Mesothelial cell of epicardium (in vitro differentiated cells): ENCODE data around the gene SMAD2. TPM values are rescaled to one million over a fixed set of nuclear protein-coding genes. Genes with fewer than 3 reads are reported as not detected.

Experiments used
- DNase-seq, 2 experiments: peaks; one replicate each; pipeline ENCODE4 v3.0.0; 2021; ENCODE audit warnings: low spot score in 2 of 2; ENCODE audit not compliant: unreplicated experiment in 2 of 2
- H3K27ac Mint-ChIP-seq: 2 replicates; pipeline ENCODE4 v1.8.0; 2021; ENCODE audit warnings: mixed read lengths
- H3K27me3 Mint-ChIP-seq: 2 replicates; pipeline ENCODE4 v1.8.0; 2021; ENCODE audit warnings: low read depth, mixed read lengths
- H3K36me3 Mint-ChIP-seq: 2 replicates; pipeline ENCODE4 v1.8.0; 2021; ENCODE audit warnings: mixed read lengths
- H3K4me1 Mint-ChIP-seq: 2 replicates; pipeline ENCODE4 v1.8.0; 2021; ENCODE audit warnings: mixed read lengths
- H3K4me3 Mint-ChIP-seq: 2 replicates; pipeline ENCODE4 v1.8.0; 2021; ENCODE audit warnings: mild to moderate bottlenecking, moderate library complexity, mixed read lengths
- H3K9me3 Mint-ChIP-seq: 2 replicates; pipeline ENCODE4 v1.8.0; 2021; ENCODE audit warnings: mixed read lengths
- total RNA-seq: library from RNA; stranded (reverse); gene quantifications from 3 replicates; pipeline ENCODE4 v1.2.1, GENCODE V29; 2021
- TF ChIP-seq, protein P1 (sequence below): fragments of 200-600 bp; sonication (generic); IDR thresholded peaks from one replicate; pipeline ENCODE4 v1.5.0; 2021; ENCODE audit warnings: antibody characterized with exemption; ENCODE audit not compliant: unreplicated experiment

The SMAD2 gene
- 161 to 164 TPM (median 164 TPM) in 3 replicates for total RNA-seq

DNA sequence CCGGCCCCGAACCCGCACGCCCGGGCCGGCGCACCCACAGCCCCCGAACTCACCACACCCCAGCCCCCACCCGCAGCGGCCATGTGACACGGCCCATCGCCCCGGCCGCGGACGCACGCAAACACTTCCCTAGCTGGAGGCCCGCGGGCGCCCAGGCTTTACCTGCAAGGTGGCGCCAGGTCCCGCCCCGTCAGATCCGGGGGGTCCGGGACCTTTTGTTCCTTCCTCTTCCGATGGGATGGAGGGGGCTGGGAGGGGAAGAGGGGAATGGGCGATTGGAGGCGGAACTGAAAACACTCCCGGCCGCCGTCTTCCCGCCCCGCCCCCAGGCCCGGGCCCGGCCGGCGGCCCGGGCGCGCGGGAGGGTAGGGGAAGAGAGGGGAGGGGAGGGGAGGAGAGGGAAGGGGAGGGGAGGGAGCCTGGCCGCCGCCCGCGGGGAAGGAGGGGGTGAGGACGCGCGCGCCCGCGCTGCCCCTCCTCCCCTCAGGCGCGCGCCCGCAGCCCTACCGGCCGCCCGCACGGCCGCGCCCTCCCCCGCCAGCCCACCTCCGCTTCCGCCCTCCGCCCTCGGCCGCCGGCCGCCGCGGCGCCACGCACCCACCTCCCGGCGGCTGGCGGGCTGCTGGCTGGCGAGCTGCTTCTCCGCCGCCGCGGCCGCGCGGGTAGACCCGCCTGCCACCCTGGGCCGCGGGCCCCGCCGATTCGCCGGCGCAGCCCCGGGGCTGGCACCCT is at the start of gene SMAD2:
TSS of gene SMAD2 (minus strand) at position 461 of the 732 bp plus-strand sequence. CDS start 33,903 bp downstream, outside the sequence.
- TF ChIP-seq, protein P1, sequence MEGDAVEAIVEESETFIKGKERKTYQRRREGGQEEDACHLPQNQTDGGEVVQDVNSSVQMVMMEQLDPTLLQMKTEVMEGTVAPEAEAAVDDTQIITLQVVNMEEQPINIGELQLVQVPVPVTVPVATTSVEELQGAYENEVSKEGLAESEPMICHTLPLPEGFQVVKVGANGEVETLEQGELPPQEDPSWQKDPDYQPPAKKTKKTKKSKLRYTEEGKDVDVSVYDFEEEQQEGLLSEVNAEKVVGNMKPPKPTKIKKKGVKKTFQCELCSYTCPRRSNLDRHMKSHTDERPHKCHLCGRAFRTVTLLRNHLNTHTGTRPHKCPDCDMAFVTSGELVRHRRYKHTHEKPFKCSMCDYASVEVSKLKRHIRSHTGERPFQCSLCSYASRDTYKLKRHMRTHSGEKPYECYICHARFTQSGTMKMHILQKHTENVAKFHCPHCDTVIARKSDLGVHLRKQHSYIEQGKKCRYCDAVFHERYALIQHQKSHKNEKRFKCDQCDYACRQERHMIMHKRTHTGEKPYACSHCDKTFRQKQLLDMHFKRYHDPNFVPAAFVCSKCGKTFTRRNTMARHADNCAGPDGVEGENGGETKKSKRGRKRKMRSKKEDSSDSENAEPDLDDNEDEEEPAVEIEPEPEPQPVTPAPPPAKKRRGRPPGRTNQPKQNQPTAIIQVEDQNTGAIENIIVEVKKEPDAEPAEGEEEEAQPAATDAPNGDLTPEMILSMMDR = no peak
- peak within 1 kb of the TSS; percentile 89 for H3K4me3 Mint-ChIP-seq

DNA sequence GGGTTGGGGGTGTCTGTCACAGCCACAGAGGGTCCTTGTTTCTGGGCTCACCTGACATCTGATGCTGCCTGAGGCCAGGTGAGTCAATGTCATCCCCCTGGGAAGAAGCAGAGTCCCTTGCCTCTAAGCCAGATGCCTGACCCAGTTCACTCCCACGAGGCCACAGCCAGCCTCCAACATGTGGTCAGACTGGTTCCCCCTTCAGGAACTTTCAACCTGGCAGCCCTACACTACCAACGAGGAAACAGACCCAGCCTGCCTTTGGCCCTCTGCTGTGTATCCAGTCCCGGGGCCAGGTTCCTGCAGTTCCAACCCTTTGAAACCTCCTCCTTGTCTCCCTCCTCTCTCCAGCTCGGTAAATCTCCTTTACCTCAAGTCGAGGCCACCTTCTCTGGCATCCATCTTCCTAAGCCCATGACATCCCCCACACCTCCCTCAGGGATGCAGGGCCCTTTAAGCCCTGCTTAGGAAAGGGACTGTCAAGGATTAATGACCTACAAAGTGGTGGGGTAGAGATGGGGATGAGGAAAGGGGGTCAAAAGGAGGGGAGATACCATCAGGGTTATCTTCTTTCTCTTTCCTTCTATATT is 49.2 kb upstream of the SMAD2 start:
- no peak for DNase-seq
- no peaks in the 10 kb centered on the region for H3K27me3 Mint-ChIP-seq
- no peak overlapping the region for H3K4me3 Mint-ChIP-seq
- TF ChIP-seq, protein P1 = no peak
- peak overlapping the region; percentile 1 for H3K27ac Mint-ChIP-seq
- H3K4me1 Mint-ChIP-seq = peaks cover 32% of the 10 kb centered on the region
- no peaks in the 10 kb centered on the region for H3K36me3 Mint-ChIP-seq
- peaks cover 3% of the 10 kb centered on the region for H3K9me3 Mint-ChIP-seq

More for the DNA sequence above, at the start of gene SMAD2:
- H3K4me1 Mint-ChIP-seq = peaks cover 45% of the 10 kb centered on the region
- H3K27ac Mint-ChIP-seq = peak within 1 kb of the TSS; percentile 95
- H3K9me3 Mint-ChIP-seq = no peaks in the 10 kb centered on the region
- H3K36me3 Mint-ChIP-seq = no peaks in the 10 kb centered on the region
- H3K27me3 Mint-ChIP-seq = no peaks in the 10 kb centered on the region
- peak; percentile 50 to 79 for DNase-seq

DNA sequence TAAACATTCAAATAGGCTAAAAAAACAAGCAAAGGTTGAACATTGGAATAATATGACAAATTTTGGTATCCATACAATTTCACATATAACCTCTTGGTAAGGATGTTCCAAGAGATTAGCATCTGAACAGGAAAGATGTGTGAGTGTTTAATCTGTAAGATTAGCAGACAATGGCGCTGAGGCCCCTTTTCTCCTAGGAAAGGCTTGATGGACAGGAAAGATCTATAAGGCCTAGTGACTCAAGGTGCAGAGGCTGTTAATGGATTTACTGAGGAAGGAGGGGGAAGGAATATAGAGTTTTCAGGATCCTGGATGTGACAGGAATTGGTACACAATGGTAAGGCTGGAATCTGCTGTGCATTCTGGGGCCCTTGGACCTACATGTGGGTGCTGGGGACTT is 48.1 kb upstream of the SMAD2 start:
- Mint-ChIP-seq H3K9me3 (no peaks in the 10 kb centered on the region), H3K27me3 (no peaks in the 10 kb centered on the region), H3K4me1 (peaks cover 32% of the 10 kb centered on the region), H3K36me3 (no peaks in the 10 kb centered on the region), H3K27ac (no peak overlapping the region), H3K4me3 (no peak overlapping the region)
- DNase-seq = no peak
- TF ChIP-seq, protein P1 = no peak

DNA sequence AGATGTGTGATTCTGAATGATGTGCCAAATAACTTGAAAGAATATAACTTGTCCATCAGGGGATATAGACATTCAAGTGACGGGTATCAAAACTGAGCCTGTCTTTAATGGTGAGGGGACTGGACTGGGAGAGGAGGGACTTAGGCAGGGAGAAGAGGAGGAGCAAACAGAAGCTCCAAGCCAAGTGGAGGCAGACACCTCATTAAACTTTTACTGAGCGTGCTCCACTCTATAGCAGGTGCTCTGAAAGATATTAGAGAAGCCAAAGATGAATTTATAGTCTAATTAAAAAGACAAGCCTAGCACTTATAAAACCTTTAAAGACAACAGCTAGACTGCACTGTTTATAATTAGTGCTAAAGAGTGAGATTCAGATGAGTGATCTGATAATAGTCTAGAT is 47.7 kb upstream of the SMAD2 start:
- no peak overlapping the region for H3K27ac Mint-ChIP-seq

DNA sequence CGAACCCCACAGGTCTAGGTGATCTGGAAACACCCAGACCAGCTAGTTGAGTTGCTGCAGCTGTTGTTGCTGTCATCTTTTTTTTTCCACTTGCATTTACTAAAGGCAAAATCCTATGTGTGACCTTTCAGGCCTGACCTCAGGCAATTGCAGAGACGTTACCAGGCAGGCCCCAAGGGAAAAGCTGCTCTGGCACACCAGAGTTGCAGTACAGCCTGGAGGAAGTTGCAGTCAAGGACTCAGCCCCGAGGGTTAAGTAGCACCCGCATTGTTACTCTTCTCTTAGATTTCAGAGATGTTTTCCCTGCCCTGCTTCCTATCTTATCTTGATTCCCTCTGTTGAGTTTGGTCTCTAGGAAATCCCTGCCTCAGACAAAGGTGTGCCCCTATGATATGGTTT is 45.2 kb upstream of the SMAD2 start:
- H3K27ac Mint-ChIP-seq = no peak overlapping the region

More for the DNA sequence above, 47.7 kb upstream of the SMAD2 start:
- Mint-ChIP-seq H3K9me3 (no peaks in the 10 kb centered on the region), H3K4me3 (no peak overlapping the region), H3K4me1 (peaks cover 32% of the 10 kb centered on the region), H3K27me3 (no peaks in the 10 kb centered on the region), H3K36me3 (no peaks in the 10 kb centered on the region)
- TF ChIP-seq, protein P1 = no peak
- no peak for DNase-seq

More for the DNA sequence above, 45.2 kb upstream of the SMAD2 start:
- H3K27me3 Mint-ChIP-seq = no peaks in the 10 kb centered on the region
- DNase-seq = no peak
- H3K9me3 Mint-ChIP-seq = no peaks in the 10 kb centered on the region
- no peaks in the 10 kb centered on the region for H3K36me3 Mint-ChIP-seq
- peaks cover 27% of the 10 kb centered on the region for H3K4me1 Mint-ChIP-seq
- no peak overlapping the region for H3K4me3 Mint-ChIP-seq
- TF ChIP-seq, protein P1 = no peak
